Measurements from ENCODE around the gene ZNF436.
A peak's percentile ranks its signal among the peaks of the same experiment; 100 is the strongest.

ZNF436 gene

GRCh38 chr1:23401313-23401712 is 31.7 kb upstream of the ZNF436 start:
- no peak overlapping the region for H3K9ac ChIP-seq (ENCODE audit: low read depth, low read length)
- H3K27me3 ChIP-seq (ENCODE audit: insufficient read depth, low read length) = peaks cover 99% of the 10 kb centered on the region

DNA sequence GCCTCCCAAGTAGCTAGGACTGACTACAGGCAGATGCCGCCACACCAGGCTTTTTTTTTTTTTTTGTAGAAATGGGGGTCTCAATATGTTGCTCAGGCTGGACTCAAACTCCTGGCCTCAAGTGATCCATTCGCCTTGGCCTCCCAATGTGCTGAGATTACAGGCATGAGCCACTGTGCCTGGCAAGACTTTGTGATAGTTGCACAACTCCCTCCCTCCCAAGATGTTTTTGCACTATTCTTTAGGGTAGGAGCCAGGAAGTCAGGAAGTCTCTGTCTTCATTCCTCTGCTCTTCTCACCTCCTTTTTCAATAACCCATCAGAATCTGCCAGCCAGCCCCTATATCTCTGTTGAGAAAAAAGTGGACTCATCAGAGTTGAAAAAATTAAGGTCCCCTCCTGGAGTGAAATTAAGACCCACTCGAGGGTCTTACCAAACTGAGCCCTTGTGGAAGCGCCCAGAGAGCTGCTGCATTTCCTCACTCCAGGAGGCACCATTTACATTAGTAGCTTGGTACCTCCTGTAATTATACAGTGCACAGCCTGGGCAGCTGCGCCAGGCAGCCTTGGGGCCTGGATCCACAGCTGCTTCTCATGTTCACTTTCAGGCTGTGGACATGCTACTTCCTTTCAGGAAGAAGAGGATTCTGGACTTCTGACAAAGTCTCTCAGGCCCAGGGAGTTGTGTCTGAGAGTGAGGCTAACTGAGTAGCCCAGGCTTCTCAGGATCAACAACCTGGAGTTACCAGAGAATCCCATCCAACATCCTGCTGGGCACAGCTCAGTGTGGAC is 30.9 kb upstream of the ZNF436 start:
- Histone ChIP-seq H3K4me3 (ENCODE audit: low read length) (no peak overlapping the region), H3K9me3 (ENCODE audit: insufficient read depth, low read depth, low read length) (no peaks in the 10 kb centered on the region), H3K4me1 (ENCODE audit: insufficient read depth, low read length) (peaks cover 11% of the 10 kb centered on the region), H3K27ac (ENCODE audit: low read length) (no peak overlapping the region), H3K36me3 (ENCODE audit: insufficient read depth, low read depth, low read length) (no peaks in the 10 kb centered on the region), H3K27me3 (ENCODE audit: insufficient read depth, low read length) (peaks cover 99% of the 10 kb centered on the region), H3K9ac (ENCODE audit: low read depth, low read length) (no peak overlapping the region)

More at GRCh38 chr1:23401313-23401712, 31.7 kb upstream of the ZNF436 start:
- no peaks in the 10 kb centered on the region for H3K9me3 ChIP-seq (ENCODE audit: insufficient read depth, low read depth, low read length)
- H3K4me1 ChIP-seq (ENCODE audit: insufficient read depth, low read length) = peaks cover 4% of the 10 kb centered on the region; the same call in 1 of the 2 replicates
- no peak overlapping the region for H3K4me3 ChIP-seq (ENCODE audit: low read length)
- H3K36me3 ChIP-seq (ENCODE audit: insufficient read depth, low read depth, low read length) = no peaks in the 10 kb centered on the region
- H3K27ac ChIP-seq (ENCODE audit: low read length) = no peak overlapping the region

GRCh38 chr1:23399229-23399628 is 29.6 kb upstream of the ZNF436 start:
- H3K9me3 ChIP-seq (ENCODE audit: insufficient read depth, low read depth, low read length) = no peaks in the 10 kb centered on the region
- H3K27me3 ChIP-seq (ENCODE audit: insufficient read depth, low read length) = peaks cover 99% of the 10 kb centered on the region
- H3K4me1 ChIP-seq (ENCODE audit: insufficient read depth, low read length) = peaks cover 22% of the 10 kb centered on the region
- H3K27ac ChIP-seq (ENCODE audit: low read length) = no peak overlapping the region
- H3K36me3 ChIP-seq (ENCODE audit: insufficient read depth, low read depth, low read length) = no peaks in the 10 kb centered on the region
- H3K4me3 ChIP-seq (ENCODE audit: low read length) = no peak overlapping the region
- no peak overlapping the region for H3K9ac ChIP-seq (ENCODE audit: low read depth, low read length)

GRCh38 chr1:23397908-23398307 is 28.3 kb upstream of the ZNF436 start:
- Histone ChIP-seq H3K9me3 (ENCODE audit: insufficient read depth, low read depth, low read length) (peaks cover 4% of the 10 kb centered on the region; the same call in 1 of the 2 replicates), H3K36me3 (ENCODE audit: insufficient read depth, low read depth, low read length) (no peaks in the 10 kb centered on the region), H3K27me3 (ENCODE audit: insufficient read depth, low read length) (peaks cover 99% of the 10 kb centered on the region), H3K4me3 (ENCODE audit: low read length) (no peak overlapping the region), H3K4me1 (ENCODE audit: insufficient read depth, low read length) (peaks cover 18% of the 10 kb centered on the region; the same call in 1 of the 2 replicates), H3K27ac (ENCODE audit: low read length) (no peak overlapping the region), H3K9ac (ENCODE audit: low read depth, low read length) (no peak overlapping the region)

GRCh38 chr1:23396380-23396779 is 26.7 kb upstream of the ZNF436 start:
- Histone ChIP-seq H3K9ac (ENCODE audit: low read depth, low read length) (no peak overlapping the region), H3K36me3 (ENCODE audit: insufficient read depth, low read depth, low read length) (no peaks in the 10 kb centered on the region), H3K4me1 (ENCODE audit: insufficient read depth, low read length) (peaks cover 18% of the 10 kb centered on the region; the same call in 1 of the 2 replicates), H3K9me3 (ENCODE audit: insufficient read depth, low read depth, low read length) (peaks cover 10% of the 10 kb centered on the region), H3K27ac (ENCODE audit: low read length) (no peak overlapping the region), H3K27me3 (ENCODE audit: insufficient read depth, low read length) (peaks cover 97% of the 10 kb centered on the region), H3K4me3 (ENCODE audit: low read length) (no peak overlapping the region)

GRCh38 chr1:23395849-23396248 is 26.2 kb upstream of the ZNF436 start:
- Histone ChIP-seq H3K4me1 (ENCODE audit: insufficient read depth, low read length) (peaks cover 18% of the 10 kb centered on the region; the same call in 1 of the 2 replicates), H3K9ac (ENCODE audit: low read depth, low read length) (no peak overlapping the region), H3K27ac (ENCODE audit: low read length) (no peak overlapping the region)

DNA sequence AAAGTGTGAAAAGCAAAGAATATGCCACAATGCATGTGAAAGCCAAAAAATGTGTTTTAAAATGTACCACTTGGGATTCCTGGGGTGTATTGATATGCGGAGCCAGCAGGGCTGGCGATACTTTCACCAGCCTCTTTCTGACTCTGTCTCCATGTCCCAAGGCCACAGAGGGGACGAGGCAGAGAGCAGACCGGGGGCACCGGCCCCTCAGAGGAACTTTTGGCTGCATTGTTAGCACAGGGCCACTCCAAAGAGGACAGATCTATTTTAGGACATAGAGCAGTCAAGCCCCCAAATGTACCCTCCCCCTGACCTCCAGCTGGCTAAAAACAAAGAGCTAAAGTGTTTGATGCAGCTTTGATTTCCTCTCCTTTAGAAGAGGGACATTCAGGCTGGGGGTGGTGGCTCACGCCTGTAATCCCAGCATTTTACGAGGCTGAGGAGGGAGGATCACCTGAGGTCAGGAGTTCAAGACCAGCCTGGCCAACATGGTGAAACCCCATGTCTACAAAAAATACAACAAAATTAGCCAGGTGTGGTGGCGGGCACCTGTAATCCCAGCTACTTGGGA is 25.6 kb upstream of the ZNF436 start:
- H3K4me1 ChIP-seq (ENCODE audit: insufficient read depth, low read length) = peaks cover 18% of the 10 kb centered on the region; the same call in 1 of the 2 replicates
- H3K9ac ChIP-seq (ENCODE audit: low read depth, low read length) = no peak overlapping the region
- H3K27me3 ChIP-seq (ENCODE audit: insufficient read depth, low read length) = peaks cover 97% of the 10 kb centered on the region
- H3K4me3 ChIP-seq (ENCODE audit: low read length) = peak overlapping the region; percentile 5; the same call in 1 of the 2 replicates
- H3K27ac ChIP-seq (ENCODE audit: low read length) = no peak overlapping the region
- H3K9me3 ChIP-seq (ENCODE audit: insufficient read depth, low read depth, low read length) = peaks cover 10% of the 10 kb centered on the region
- no peaks in the 10 kb centered on the region for H3K36me3 ChIP-seq (ENCODE audit: insufficient read depth, low read depth, low read length)

More at GRCh38 chr1:23395849-23396248, 26.2 kb upstream of the ZNF436 start:
- peaks cover 97% of the 10 kb centered on the region for H3K27me3 ChIP-seq (ENCODE audit: insufficient read depth, low read length)
- H3K36me3 ChIP-seq (ENCODE audit: insufficient read depth, low read depth, low read length) = no peaks in the 10 kb centered on the region
- H3K4me3 ChIP-seq (ENCODE audit: low read length) = no peak overlapping the region
- peaks cover 10% of the 10 kb centered on the region for H3K9me3 ChIP-seq (ENCODE audit: insufficient read depth, low read depth, low read length)

DNA sequence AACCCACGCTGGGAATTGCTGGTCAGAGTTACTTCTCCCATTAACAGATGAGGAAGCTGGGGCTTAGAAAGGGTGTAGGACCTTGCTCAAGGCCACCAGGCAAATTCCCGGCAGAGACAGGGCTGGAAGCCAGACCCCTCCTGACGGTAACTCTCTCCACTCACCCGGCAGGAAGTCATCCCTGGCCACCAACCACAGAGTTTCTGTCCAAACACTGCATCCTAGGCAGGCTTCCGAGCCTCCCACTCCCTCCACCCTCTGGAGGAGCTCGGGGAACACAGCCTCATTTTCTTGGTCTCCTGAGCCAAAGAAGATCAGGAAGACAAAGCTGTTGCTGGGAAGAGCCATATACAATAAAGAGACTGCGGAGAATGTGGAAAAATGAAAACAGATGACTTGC is 25.0 kb upstream of the ZNF436 start:
- Histone ChIP-seq H3K27me3 (ENCODE audit: insufficient read depth, low read length) (peaks cover 97% of the 10 kb centered on the region), H3K9me3 (ENCODE audit: insufficient read depth, low read depth, low read length) (peaks cover 10% of the 10 kb centered on the region), H3K36me3 (ENCODE audit: insufficient read depth, low read depth, low read length) (no peaks in the 10 kb centered on the region), H3K4me1 (ENCODE audit: insufficient read depth, low read length) (peaks cover 18% of the 10 kb centered on the region; the same call in 1 of the 2 replicates), H3K9ac (ENCODE audit: low read depth, low read length) (no peak overlapping the region), H3K27ac (ENCODE audit: low read length) (no peak overlapping the region), H3K4me3 (ENCODE audit: low read length) (peak overlapping the region; percentile 5; the same call in 1 of the 2 replicates)

GRCh38 chr1:23394181-23394580 is 24.5 kb upstream of the ZNF436 start:
- no peaks in the 10 kb centered on the region for H3K36me3 ChIP-seq (ENCODE audit: insufficient read depth, low read depth, low read length)
- H3K9ac ChIP-seq (ENCODE audit: low read depth, low read length) = no peak overlapping the region
- H3K27me3 ChIP-seq (ENCODE audit: insufficient read depth, low read length) = peaks cover 97% of the 10 kb centered on the region
- peaks cover 10% of the 10 kb centered on the region for H3K9me3 ChIP-seq (ENCODE audit: insufficient read depth, low read depth, low read length)
- H3K4me1 ChIP-seq (ENCODE audit: insufficient read depth, low read length) = peaks cover 18% of the 10 kb centered on the region; the same call in 1 of the 2 replicates
- no peak overlapping the region for H3K4me3 ChIP-seq (ENCODE audit: low read length)
- no peak overlapping the region for H3K27ac ChIP-seq (ENCODE audit: low read length)

- Histone ChIP-seq H3K27ac (ENCODE audit: low read length) (no peak overlapping the region), H3K9me3 (ENCODE audit: insufficient read depth, low read depth, low read length) (peaks cover 10% of the 10 kb centered on the region), H3K9ac (ENCODE audit: low read depth, low read length) (no peak overlapping the region), H3K4me3 (ENCODE audit: low read length) (no peak overlapping the region), H3K27me3 (ENCODE audit: insufficient read depth, low read length) (peaks cover 98% of the 10 kb centered on the region), H3K36me3 (ENCODE audit: insufficient read depth, low read depth, low read length) (no peaks in the 10 kb centered on the region), H3K4me1 (ENCODE audit: insufficient read depth, low read length) (peaks cover 18% of the 10 kb centered on the region; the same call in 1 of the 2 replicates)
These were observed 24.1 kb upstream of the ZNF436 start for GRCh38 chr1:23393706-23394105.

- no peak overlapping the region for H3K27ac ChIP-seq (ENCODE audit: low read length)
- H3K27me3 ChIP-seq (ENCODE audit: insufficient read depth, low read length) = peaks cover 98% of the 10 kb centered on the region
These were observed 22.7 kb upstream of the ZNF436 start for GRCh38 chr1:23392125-23392855.

More at GRCh38 chr1:23392125-23392855, 22.7 kb upstream of the ZNF436 start:
- Histone ChIP-seq H3K4me3 (ENCODE audit: low read length) (no peak overlapping the region), H3K9ac (ENCODE audit: low read depth, low read length) (no peak overlapping the region), H3K4me1 (ENCODE audit: insufficient read depth, low read length) (peaks cover 18% of the 10 kb centered on the region; the same call in 1 of the 2 replicates), H3K9me3 (ENCODE audit: insufficient read depth, low read depth, low read length) (peaks cover 10% of the 10 kb centered on the region), H3K36me3 (ENCODE audit: insufficient read depth, low read depth, low read length) (no peaks in the 10 kb centered on the region)

Measured in iPS-20b (cell line).